Epithelial cell of proximal tubule (primary cell): ENCODE data around the gene STMP1. TPM values are rescaled to one million over a fixed set of nuclear protein-coding genes. Genes with fewer than 3 reads are reported as not detected.
"Not testable (repeated sequence)": the region's sequence is repeated elsewhere in the genome, so short reads cannot be mapped to it uniquely, and the experiment has no call there.

Experiments used
- DNase-seq: peaks from one replicate; pipeline ENCODE4 v3.0.0-alpha.2; 2011; ENCODE audit warnings: low read depth
- H3K4me3 ChIP-seq: 2 replicates; pipeline ENCODE4 v1.5.1; 2011; ENCODE audit warnings: low read depth, mild to moderate bottlenecking, low read length
- CTCF ChIP-seq: conservative IDR thresholded peaks from 2 replicates; pipeline ENCODE4 v1.5.1; 2012; ENCODE audit warnings: low read depth, mild to moderate bottlenecking, low read length
- total RNA-seq: library from RNA; depleted of rRNA; stranded (reverse); fragments of >200 nt; gene quantifications from 2 replicates; pipeline ENCODE4 v1.2.3, GENCODE V29; 2015

Gene STMP1
- total RNA-seq, 1 donor from 2014 or later = 17.1 TPM

- TF ChIP-seq CTCF = no peak
- H3K4me3 ChIP-seq = no peak overlapping the region
- no peak for DNase-seq
Observed at GRCh38 chr7:135664046-135664589, 1.8 kb downstream of the STMP1 start.

GRCh38 chr7:135665042-135665441 is 2.7 kb downstream of the STMP1 start:
- no peak overlapping the region for H3K4me3 ChIP-seq
- DNase-seq = no peak
- TF ChIP-seq CTCF = no peak

DNA sequence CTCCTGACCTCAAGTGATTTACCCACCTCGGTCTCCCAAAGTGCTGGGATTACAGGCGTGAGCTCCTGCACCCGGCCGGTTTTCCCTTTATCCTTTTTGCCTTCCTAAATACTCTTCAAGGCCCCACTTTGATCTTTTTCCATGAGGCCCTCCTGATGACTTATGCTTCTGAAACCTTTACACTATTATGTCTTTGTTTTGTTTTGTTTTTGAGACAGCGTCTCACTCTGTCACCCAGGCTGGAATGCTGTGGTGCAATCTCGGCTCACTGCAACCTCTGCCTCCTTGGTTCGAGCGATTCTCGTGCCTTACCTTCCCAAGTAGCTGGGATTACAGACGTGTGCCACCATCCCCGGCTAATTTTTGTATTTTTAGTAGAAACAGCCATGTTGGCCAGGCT is 3.8 kb downstream of the STMP1 start:
- DNase-seq = no peak
- no peak for TF ChIP-seq CTCF
- H3K4me3 ChIP-seq = no peak overlapping the region

DNA sequence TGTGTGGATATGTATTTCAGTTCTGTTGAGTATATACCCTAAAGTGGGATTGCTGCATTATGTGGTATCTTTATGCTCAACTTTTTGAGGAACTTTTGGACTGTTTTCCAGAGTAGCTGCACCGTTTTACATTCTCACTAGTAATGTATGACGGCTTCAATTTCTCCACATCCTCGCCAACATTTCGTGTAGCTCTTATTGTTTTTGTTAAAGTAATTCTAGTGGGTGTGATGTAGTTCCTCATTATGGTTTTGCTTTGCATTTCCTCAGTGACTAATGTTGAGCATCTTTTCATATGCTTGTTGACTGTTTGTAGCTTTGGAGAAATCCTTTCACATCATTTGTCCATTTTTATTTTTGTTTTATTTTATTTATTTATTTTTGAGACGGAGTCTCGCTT is 4.5 kb downstream of the STMP1 start:
- no peak for DNase-seq
- no peak overlapping the region for H3K4me3 ChIP-seq
- no peak for TF ChIP-seq CTCF

DNA sequence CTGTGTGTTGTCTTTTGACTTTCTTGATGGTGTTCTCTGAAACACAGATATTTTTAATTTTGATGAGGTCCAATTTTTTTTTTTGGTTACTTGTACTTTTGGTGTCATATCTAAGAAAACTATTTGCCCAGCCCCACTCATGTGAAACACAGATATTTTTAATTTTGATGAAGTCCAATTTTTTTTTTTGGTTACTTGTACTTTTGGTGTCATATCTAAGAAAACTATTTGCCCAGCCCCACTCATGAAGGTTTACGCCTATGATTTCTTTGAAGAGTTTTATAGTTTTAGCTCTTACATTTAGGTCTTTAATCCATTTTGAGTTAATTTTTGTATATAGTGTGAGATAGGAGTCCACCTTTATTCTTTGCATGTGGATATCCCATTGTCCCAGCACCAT is 5.3 kb downstream of the STMP1 start:
- not testable (repeated sequence) for H3K4me3 ChIP-seq, DNase-seq

DNA sequence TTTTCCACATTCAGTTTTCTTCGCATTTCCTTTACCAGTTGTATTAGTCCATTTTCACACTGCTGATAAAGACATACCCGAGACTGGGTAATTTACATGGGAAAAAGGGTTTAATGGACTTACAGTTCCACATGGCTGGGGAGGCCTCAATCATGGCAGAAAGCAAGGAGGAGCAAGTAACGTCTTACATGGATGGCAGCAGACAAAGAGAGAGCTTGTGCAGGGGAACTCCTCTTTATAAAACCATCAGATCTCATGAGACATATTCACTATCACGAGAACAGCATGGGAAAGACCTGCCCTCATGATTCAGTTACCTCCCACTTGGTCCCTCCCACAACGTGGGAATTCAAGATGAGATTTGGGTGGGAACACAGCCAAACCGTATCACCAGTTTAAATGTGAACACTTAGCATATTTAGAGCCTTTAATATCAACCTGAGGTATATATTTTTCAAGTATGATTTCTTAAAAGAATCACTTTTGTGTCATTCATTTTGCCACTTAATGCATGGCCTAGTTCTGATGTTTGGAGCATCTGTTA is 6.6 kb downstream of the STMP1 start:
- not testable (repeated sequence) for DNase-seq, H3K4me3 ChIP-seq

DNA sequence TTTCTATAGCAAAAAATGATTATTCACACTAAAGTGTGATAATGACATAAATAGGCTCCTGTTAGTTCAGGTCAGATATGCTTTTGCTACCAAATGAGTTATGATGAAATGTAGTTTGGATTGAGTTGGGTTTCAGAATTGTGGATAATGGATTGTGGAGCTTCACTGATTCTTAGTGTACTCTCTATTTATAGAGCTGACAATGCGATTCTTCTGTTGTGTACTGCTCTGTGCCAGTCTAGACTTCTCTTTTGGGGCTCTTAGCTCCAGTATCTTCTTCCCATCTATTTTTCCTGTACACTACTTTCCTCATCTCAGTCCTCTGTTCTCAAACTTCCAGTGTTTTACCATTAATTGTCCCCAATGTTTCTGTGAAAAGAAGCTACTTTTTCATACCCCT is 7.5 kb downstream of the STMP1 start:
- no peak for DNase-seq
- TF ChIP-seq CTCF = no peak
- no peak overlapping the region for H3K4me3 ChIP-seq

- DNase-seq = no peak
- TF ChIP-seq CTCF = no peak
- no peak overlapping the region for H3K4me3 ChIP-seq
Observed at GRCh38 chr7:135670179-135670578, 7.9 kb downstream of the STMP1 start.
